ENCODE data around the gene WNK3. TPM values are rescaled to one million over a fixed set of nuclear protein-coding genes. Genes with fewer than 3 reads are reported as not detected.

Gene WNK3
- total and polyA plus RNA-seq, 2 of the 13 experiments (the other 11 are each of a cell fraction or from before 2014, with no cell fraction given) = 0.12 to 0.62 TPM

DNA sequence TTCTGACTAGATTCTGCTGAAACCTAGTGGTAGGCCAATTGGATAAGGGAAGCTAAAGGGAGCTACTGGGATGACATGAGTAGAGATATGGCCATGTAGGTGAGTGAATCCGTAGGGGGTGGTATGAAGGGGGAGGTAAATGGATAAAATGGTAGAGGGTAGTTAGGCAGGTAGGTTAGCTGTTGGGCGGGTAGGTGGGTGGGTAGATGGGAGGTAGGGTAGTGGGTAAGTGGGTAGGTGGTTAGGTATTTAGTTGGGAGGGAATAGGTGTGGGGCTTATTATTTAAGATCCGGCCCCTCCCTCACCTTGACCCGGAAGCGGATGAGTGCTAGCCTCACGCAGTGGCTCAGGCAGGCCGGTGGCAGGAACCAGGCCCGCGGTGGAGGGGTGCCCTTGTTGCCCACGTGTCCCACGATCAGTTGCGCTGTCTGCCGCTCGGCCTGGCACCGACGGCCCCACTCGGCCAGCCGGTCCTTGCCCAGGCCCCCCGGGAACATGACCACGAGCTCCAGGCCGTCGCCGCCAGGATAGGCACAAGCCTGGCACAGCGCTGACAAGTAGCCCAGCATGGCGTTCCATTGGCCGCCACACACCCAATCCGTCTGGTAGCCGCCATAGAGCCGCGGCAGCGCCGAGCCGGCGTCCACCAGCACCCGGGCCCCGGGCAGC lies 175.5 kb downstream of the WNK3 start (continued):
- TF ChIP-seq UBTF (CRISPR knock-in tag; IDR thresholded peaks at IDR 0.05) (0 out of 2 replicates have a peak, but pooled peaks have one; percentile 42), JDP2 (CRISPR knock-in tag; IDR thresholded peaks at IDR 0.05; ENCODE audit: borderline replicate concordance) (no peak), ZNF232 (CRISPR knock-in tag; IDR thresholded peaks at IDR 0.05; ENCODE audit: borderline replicate concordance) (no peak), REPIN1 (CRISPR knock-in tag; IDR thresholded peaks at IDR 0.05; ENCODE audit: borderline replicate concordance, low read depth) (no peak), KAT8 (CRISPR knock-in tag; IDR thresholded peaks at IDR 0.05) (no peak), RARG (CRISPR knock-in tag; IDR thresholded peaks at IDR 0.05; ENCODE audit: low read depth) (no peak), RFXAP (CRISPR knock-in tag; IDR thresholded peaks at IDR 0.05; ENCODE audit: borderline replicate concordance) (0 out of 2 replicates have a peak, but pooled peaks have one; percentile 30), THAP11 (CRISPR knock-in tag; IDR thresholded peaks at IDR 0.05) (peak; percentile 67), CSRNP2 (CRISPR knock-in tag; conservative IDR thresholded peaks at IDR 0.05; ENCODE audit: low read depth) (no peak), GABPB1 (CRISPR knock-in tag; IDR thresholded peaks at IDR 0.05) (peak; percentile 92), ZNF333 (CRISPR knock-in tag; IDR thresholded peaks at IDR 0.05; ENCODE audit: borderline replicate concordance) (peak; percentile 52; the same call in 1 of the 2 replicates), ZNF547 (CRISPR knock-in tag; IDR thresholded peaks at IDR 0.05) (no peak), ZNF20 (CRISPR knock-in tag; IDR thresholded peaks at IDR 0.05) (no peak), FOXO1 (CRISPR knock-in tag; IDR thresholded peaks at IDR 0.05) (0 out of 2 replicates have a peak, but pooled peaks have one; percentile 12), DMAP1 (CRISPR knock-in tag; IDR thresholded peaks at IDR 0.05) (0 out of 2 replicates have a peak, but pooled peaks have one; percentile 38), NR0B2 (CRISPR knock-in tag; IDR thresholded peaks at IDR 0.05) (peak; percentile 23; the same call in 1 of the 2 replicates), ZFX (CRISPR knock-in tag; IDR thresholded peaks at IDR 0.05; ENCODE audit: low read depth) (peak; percentile 78)
- TF ChIP-seq, protein P1, sequence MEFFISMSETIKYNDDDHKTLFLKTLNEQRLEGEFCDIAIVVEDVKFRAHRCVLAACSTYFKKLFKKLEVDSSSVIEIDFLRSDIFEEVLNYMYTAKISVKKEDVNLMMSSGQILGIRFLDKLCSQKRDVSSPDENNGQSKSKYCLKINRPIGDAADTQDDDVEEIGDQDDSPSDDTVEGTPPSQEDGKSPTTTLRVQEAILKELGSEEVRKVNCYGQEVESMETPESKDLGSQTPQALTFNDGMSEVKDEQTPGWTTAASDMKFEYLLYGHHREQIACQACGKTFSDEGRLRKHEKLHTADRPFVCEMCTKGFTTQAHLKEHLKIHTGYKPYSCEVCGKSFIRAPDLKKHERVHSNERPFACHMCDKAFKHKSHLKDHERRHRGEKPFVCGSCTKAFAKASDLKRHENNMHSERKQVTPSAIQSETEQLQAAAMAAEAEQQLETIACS (CRISPR knock-in tag; IDR thresholded peaks at IDR 0.05) = no peak
- TF ChIP-seq, protein P2, sequence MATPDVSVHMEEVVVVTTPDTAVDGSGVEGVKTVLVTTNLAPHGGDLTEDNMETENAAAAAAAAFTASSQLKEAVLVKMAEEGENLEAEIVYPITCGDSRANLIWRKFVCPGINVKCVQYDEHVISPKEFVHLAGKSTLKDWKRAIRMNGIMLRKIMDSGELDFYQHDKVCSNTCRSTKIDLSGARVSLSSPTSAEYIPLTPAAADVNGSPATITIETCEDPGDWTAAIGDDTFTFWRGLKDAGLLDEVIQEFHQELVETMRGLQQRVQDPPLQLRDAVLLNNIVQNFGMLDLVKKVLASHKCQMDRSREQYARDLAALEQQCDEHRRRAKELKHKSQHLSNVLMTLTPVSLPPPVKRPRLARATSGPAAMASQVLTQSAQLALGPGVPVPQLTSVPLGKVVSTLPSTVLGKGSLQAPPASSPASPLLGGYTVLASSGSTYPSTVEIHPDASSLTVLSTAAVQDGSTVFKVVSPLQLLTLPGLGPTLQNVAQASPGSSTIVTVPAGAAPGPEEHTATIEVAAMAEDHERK (CRISPR knock-in tag; IDR thresholded peaks at IDR 0.05; ENCODE audit: low read depth) = no peak
- TF ChIP-seq, protein P3, sequence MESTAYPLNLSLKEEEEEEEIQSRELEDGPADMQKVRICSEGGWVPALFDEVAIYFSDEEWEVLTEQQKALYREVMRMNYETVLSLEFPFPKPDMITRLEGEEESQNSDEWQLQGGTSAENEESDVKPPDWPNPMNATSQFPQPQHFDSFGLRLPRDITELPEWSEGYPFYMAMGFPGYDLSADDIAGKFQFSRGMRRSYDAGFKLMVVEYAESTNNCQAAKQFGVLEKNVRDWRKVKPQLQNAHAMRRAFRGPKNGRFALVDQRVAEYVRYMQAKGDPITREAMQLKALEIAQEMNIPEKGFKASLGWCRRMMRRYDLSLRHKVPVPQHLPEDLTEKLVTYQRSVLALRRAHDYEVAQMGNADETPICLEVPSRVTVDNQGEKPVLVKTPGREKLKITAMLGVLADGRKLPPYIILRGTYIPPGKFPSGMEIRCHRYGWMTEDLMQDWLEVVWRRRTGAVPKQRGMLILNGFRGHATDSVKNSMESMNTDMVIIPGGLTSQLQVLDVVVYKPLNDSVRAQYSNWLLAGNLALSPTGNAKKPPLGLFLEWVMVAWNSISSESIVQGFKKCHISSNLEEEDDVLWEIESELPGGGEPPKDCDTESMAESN (CRISPR knock-in tag; conservative IDR thresholded peaks at IDR 0.05) = 0 out of 2 replicates have a peak, but pooled peaks have one; percentile 30
